OCI-LY1 (cell line): Measurements from ENCODE around the gene SMURF2.

Experiments
- H2AFZ ChIP-seq: fragments of 200-600 bp; sonication (generic), shearing (Covaris generic); 2 replicates; pipeline ENCODE4 v1.6.0; 2014; ENCODE audit warnings: antibody characterized with exemption, mild to moderate bottlenecking, low read length
- H3F3A ChIP-seq: fragments of 200-600 bp; sonication (generic), shearing (Covaris generic); 2 replicates; pipeline ENCODE4 v1.6.0; 2014; ENCODE audit warnings: mild to moderate bottlenecking, antibody characterized with exemption, low read length, moderate library complexity; ENCODE audit not compliant: insufficient read depth
- H3K27ac ChIP-seq: fragments of 200-600 bp; sonication (generic); 2 replicates; pipeline ENCODE4 v1.5.1; 2014; ENCODE audit warnings: low read length, mixed run types, mild to moderate bottlenecking, low read depth; ENCODE audit not compliant: poor library complexity, severe bottlenecking
- H3K27me3 ChIP-seq: fragments of 200-600 bp; sonication (generic); 2 replicates; pipeline ENCODE4 v1.6.0; 2014; ENCODE audit warnings: antibody characterized with exemption, mild to moderate bottlenecking, low read length, moderate library complexity; ENCODE audit not compliant: insufficient read depth
- H3K36me3 ChIP-seq: fragments of 200-600 bp; sonication (generic); 2 replicates; pipeline ENCODE4 v1.6.1; 2014; ENCODE audit warnings: mild to moderate bottlenecking, antibody characterized with exemption, low read length, moderate library complexity, mixed read lengths; ENCODE audit not compliant: insufficient read depth
- H3K4me1 ChIP-seq: fragments of 200-600 bp; sonication (generic); 2 replicates; pipeline ENCODE4 v1.5.1; 2014; ENCODE audit warnings: mild to moderate bottlenecking, low read length, moderate library complexity; ENCODE audit not compliant: insufficient read depth, severe bottlenecking
- H3K4me2 ChIP-seq: fragments of 200-600 bp; sonication (generic), shearing (Covaris generic); 2 replicates; pipeline ENCODE4 v1.6.1; 2014; ENCODE audit warnings: low read length
- H3K4me3 ChIP-seq: fragments of 200-600 bp; sonication (generic); 2 replicates; pipeline ENCODE4 v1.5.1; 2014; ENCODE audit warnings: low read length, low read depth, mild to moderate bottlenecking, mixed read lengths; ENCODE audit not compliant: poor library complexity, severe bottlenecking
- H3K79me2 ChIP-seq: fragments of 200-600 bp; shearing (Covaris generic); 2 replicates; pipeline ENCODE4 v1.6.1; 2016; ENCODE audit warnings: mixed run types, low read length, mixed read lengths; ENCODE audit not compliant: insufficient read depth
- H3K9ac ChIP-seq: fragments of 200-600 bp; sonication (generic), shearing (Covaris generic); 2 replicates; pipeline ENCODE4 v1.6.1; 2014; ENCODE audit warnings: mild to moderate bottlenecking, low read length, mixed read lengths
- H3K9me2 ChIP-seq: fragments of 200-600 bp; sonication (generic), shearing (Covaris generic); 2 replicates; pipeline ENCODE4 v1.6.1; 2014; ENCODE audit warnings: low read depth, mild to moderate bottlenecking, low read length, mixed read lengths
- H3K9me3 ChIP-seq: fragments of 200-600 bp; shearing (Covaris generic); 2 replicates; pipeline ENCODE4 v1.6.1; 2014; ENCODE audit warnings: low read length, mixed read lengths
- H4K20me1 ChIP-seq: fragments of 200-600 bp; sonication (generic), shearing (Covaris generic); 2 replicates; pipeline ENCODE4 v1.6.0; 2016; ENCODE audit warnings: mild to moderate bottlenecking, low read length; ENCODE audit not compliant: insufficient read depth
- EZH2 ChIP-seq: fragments of 200-600 bp; sonication (generic), shearing (Covaris generic); IDR thresholded peaks from 2 replicates; pipeline ENCODE4 v1.8.0; 2017; ENCODE audit warnings: borderline replicate concordance, mixed run types, mild to moderate bottlenecking, antibody characterized with exemption, low read length, moderate library complexity, mixed read lengths
- TF ChIP-seq, protein P1 (sequence below): fragments of 200-600 bp; sonication (generic), shearing (Covaris generic); IDR thresholded peaks from 2 replicates; pipeline ENCODE4 v1.5.1; 2017; ENCODE audit warnings: mild to moderate bottlenecking, antibody characterized with exemption, low read length, moderate library complexity, mixed read lengths

The SMURF2 gene

DNA sequence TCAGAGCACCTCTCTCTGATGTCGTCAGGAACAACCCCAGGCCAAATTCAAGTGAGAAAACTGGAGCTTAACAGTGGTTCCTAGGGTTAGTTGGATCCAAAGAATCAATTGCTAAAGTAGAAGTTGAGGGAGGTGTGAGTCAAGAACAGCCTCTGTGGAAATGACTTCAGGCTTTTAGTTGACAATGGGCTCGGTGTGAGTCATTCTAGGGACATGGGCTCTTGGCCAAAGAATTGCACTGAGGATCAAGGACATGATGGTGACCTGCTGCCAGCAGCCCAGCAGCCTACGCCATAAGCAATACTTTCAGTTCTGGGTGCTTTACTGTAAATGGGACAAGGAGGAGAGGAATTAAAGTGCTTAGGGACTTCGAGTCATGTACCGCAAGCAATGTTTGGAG is 32.1 kb upstream of the SMURF2 start:
- Histone ChIP-seq H3K9me3 (no peaks in the 10 kb centered on the region), H3F3A (no peaks in the 10 kb centered on the region), H3K9ac (no peak overlapping the region), H3K4me2 (no peak overlapping the region), H3K27me3 (no peaks in the 10 kb centered on the region), H3K4me3 (no peak overlapping the region), H2AFZ (no peak overlapping the region), H3K4me1 (no peaks in the 10 kb centered on the region), H4K20me1 (no peaks in the 10 kb centered on the region), H3K79me2 (no peaks in the 10 kb centered on the region), H3K36me3 (no peaks in the 10 kb centered on the region), H3K27ac (no peak overlapping the region), H3K9me2 (no peaks in the 10 kb centered on the region)
- TF ChIP-seq, protein P1, sequence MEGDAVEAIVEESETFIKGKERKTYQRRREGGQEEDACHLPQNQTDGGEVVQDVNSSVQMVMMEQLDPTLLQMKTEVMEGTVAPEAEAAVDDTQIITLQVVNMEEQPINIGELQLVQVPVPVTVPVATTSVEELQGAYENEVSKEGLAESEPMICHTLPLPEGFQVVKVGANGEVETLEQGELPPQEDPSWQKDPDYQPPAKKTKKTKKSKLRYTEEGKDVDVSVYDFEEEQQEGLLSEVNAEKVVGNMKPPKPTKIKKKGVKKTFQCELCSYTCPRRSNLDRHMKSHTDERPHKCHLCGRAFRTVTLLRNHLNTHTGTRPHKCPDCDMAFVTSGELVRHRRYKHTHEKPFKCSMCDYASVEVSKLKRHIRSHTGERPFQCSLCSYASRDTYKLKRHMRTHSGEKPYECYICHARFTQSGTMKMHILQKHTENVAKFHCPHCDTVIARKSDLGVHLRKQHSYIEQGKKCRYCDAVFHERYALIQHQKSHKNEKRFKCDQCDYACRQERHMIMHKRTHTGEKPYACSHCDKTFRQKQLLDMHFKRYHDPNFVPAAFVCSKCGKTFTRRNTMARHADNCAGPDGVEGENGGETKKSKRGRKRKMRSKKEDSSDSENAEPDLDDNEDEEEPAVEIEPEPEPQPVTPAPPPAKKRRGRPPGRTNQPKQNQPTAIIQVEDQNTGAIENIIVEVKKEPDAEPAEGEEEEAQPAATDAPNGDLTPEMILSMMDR: no peak
- no peak for TF ChIP-seq EZH2

DNA sequence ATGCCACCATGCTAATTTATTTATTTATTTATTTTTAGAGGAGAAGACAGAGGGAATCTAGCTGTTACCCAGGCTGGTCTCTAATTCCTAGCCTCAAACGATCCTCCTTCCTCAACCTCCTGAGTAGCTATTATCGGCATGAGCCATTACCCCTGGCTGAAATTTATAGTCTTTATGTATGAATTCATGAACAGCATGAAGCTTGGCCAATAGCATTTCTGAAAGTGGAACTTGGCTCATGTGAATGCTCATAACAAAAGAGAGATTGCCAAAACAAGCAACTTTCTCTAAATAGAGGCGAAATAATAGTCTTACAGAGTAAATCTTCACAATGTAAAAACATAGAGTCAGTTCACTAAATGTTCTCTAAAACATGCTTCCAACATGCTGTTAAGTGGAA is 30.1 kb upstream of the SMURF2 start:
- Histone ChIP-seq H3K27ac (no peak overlapping the region), H3K4me2 (no peak overlapping the region), H3F3A (no peaks in the 10 kb centered on the region), H3K4me1 (no peaks in the 10 kb centered on the region), H3K36me3 (no peaks in the 10 kb centered on the region), H3K9me3 (no peaks in the 10 kb centered on the region), H3K9me2 (no peaks in the 10 kb centered on the region), H3K27me3 (no peaks in the 10 kb centered on the region), H3K4me3 (no peak overlapping the region), H3K9ac (no peak overlapping the region), H3K79me2 (no peaks in the 10 kb centered on the region), H4K20me1 (no peaks in the 10 kb centered on the region), H2AFZ (no peak overlapping the region)
- no peak for TF ChIP-seq EZH2
- TF ChIP-seq, protein P1: no peak

DNA sequence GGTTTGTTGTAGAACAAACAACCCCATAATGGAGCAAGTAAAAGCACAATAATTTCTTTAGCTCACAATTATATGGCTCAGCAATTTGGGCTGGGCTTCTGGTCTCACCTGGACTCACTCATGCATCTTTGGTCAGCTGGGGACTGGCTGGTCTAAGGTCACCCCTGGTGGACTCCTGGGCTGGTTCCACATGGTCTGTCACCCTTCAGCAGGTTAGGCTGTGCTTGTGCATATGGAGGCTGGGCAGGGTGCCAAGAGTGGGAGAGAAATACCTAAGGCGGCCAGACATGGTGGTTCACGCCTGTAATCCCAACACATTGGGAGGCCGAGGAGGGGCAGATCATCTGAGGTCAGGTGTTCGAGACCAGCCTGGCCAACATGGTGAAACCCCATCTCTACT is 27.0 kb upstream of the SMURF2 start:
- Histone ChIP-seq H3K4me1 (no peaks in the 10 kb centered on the region), H3F3A (no peaks in the 10 kb centered on the region), H3K4me2 (no peak overlapping the region), H3K4me3 (no peak overlapping the region), H3K9me2 (no peaks in the 10 kb centered on the region), H3K9me3 (no peaks in the 10 kb centered on the region), H3K27ac (no peak overlapping the region), H2AFZ (no peak overlapping the region), H3K9ac (no peak overlapping the region), H3K79me2 (no peaks in the 10 kb centered on the region), H4K20me1 (no peaks in the 10 kb centered on the region), H3K36me3 (no peaks in the 10 kb centered on the region), H3K27me3 (no peaks in the 10 kb centered on the region)
- no peak for TF ChIP-seq EZH2

DNA sequence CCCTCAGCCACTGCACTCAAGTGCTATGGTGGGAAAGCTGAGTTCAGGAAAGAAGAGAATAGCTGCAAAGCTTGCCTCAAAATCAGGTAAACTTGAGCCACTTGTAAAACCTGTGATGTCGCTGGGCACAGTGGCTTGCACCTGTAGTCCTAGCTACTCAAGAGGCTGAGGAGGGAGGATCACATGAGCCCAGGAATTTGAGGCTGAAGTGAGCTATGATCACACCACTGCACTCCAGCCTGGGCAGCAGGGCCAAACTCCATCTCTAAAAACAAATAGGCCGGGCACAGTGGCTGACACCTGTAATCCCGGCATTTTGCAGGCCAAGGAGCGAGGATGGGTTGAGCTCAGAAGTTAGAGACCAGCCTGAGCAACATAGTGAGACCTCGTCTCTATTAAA is 26.4 kb upstream of the SMURF2 start:
- no peaks in the 10 kb centered on the region for H4K20me1 ChIP-seq
- no peak overlapping the region for H3K27ac ChIP-seq
- no peaks in the 10 kb centered on the region for H3F3A ChIP-seq
- H3K9ac ChIP-seq: no peak overlapping the region
- no peaks in the 10 kb centered on the region for H3K79me2 ChIP-seq
- H3K4me1 ChIP-seq: no peaks in the 10 kb centered on the region
- H3K27me3 ChIP-seq: no peaks in the 10 kb centered on the region
- no peaks in the 10 kb centered on the region for H3K9me2 ChIP-seq
- no peak for TF ChIP-seq EZH2
- TF ChIP-seq, protein P1: no peak
- no peak overlapping the region for H3K4me3 ChIP-seq
- H3K36me3 ChIP-seq: no peaks in the 10 kb centered on the region
- H2AFZ ChIP-seq: no peak overlapping the region
- H3K9me3 ChIP-seq: no peaks in the 10 kb centered on the region
- H3K4me2 ChIP-seq: no peak overlapping the region
